Spleen (tissue), 11 donors: ENCODE results near the gene IMPA2. TPM values are rescaled to one million over a fixed set of nuclear protein-coding genes. Genes with fewer than 3 reads are reported as not detected.

Source experiments
- DNase-seq: peaks from one replicate; pipeline ENCODE4 v3.0.0-alpha.2; 2020
- H3K27ac ChIP-seq, 8 donors: fragments of 200-600 bp; sonication (generic) in 7 of 8; 1 replicate in 4 of 8; 2 replicates in 4 of 8; pipeline versions ENCODE4 v1.5.0 to v1.8.0; 2016 to 2021; ENCODE audit warnings: inconsistent platforms in 4 of 8, mild to moderate bottlenecking in 4 of 8, moderate library complexity in 1 of 8
- H3K27me3 ChIP-seq, 7 donors: fragments of 200-600 bp; sonication (generic) in 6 of 7; replicated peaks in 1 of 7; 1 replicate in 4 of 7; 2 replicates in 3 of 7; pipeline versions ENCODE4 v1.5.0 to v1.8.0; 2016 to 2021; ENCODE audit warnings: inconsistent platforms in 3 of 7, mild to moderate bottlenecking in 1 of 7
- H3K36me3 ChIP-seq, 6 donors: fragments of 200-600 bp; sonication (generic) in 5 of 6; 1 replicate in 4 of 6; 2 replicates in 2 of 6; pipeline versions ENCODE4 v1.5.0 to v1.8.0; 2016 to 2021; ENCODE audit warnings: inconsistent platforms in 2 of 6
- H3K4me1 ChIP-seq, 6 donors: fragments of 200-600 bp; sonication (generic) in 5 of 6; 1 replicate in 3 of 6; 2 replicates in 3 of 6; pipeline versions ENCODE4 v1.5.0 to v1.8.0; 2016 to 2021; ENCODE audit warnings: inconsistent platforms in 3 of 6
- H3K4me3 ChIP-seq, 8 donors: fragments of 200-600 bp; sonication (generic) in 7 of 8; 1 replicate in 4 of 8; 2 replicates in 4 of 8; pipeline versions ENCODE4 v1.5.0 to v1.8.0; 2016 to 2021; ENCODE audit warnings: inconsistent platforms in 4 of 8, mild to moderate bottlenecking in 4 of 8, moderate library complexity in 2 of 8
- H3K9me3 ChIP-seq, 8 donors: fragments of 200-600 bp; sonication (generic) in 7 of 8; 1 replicate in 4 of 8; 2 replicates in 4 of 8; pipeline versions ENCODE4 v1.5.0 to v1.8.0; 2016 to 2021; ENCODE audit warnings: inconsistent platforms in 4 of 8
- POLR2A ChIP-seq, 3 donors: fragments of 450-650 bp; IDR thresholded peaks; one replicate each; pipeline ENCODE4 v1.5.1; 2017; ENCODE audit warnings: antibody characterized with exemption in 3 of 3, mild to moderate bottlenecking in 1 of 3
- POLR2AphosphoS5 ChIP-seq, 3 donors: sonication (generic); formaldehyde crosslinking; IDR thresholded peaks; one replicate each; pipeline ENCODE4 v1.5.1; 2017; ENCODE audit warnings: antibody characterized with exemption in 3 of 3
- WGBS, 5 donors: extraction: QIAGEN DNeasy Blood & Tissue Kit in 3 of 5; methylation state at CpG; one replicate each; pipeline versions ENCODE4 v1.1.5 to v1.1.7; 2013 to 2018; 5-methylcytosine and 5-hydroxymethylcytosine counted together
- intact Hi-C: fragments of 100-400 bp; cut with DNase I; formaldehyde crosslinking; loops from one replicate; pipeline ENCODE4 v1.15.0; 2023; ENCODE audit warnings: low total_unique reads
- polyA plus RNA-seq, 3 donors: library from polyadenylated mRNA; stranded (reverse); fragments of 200-250 nt; gene quantifications; one replicate each; pipeline ENCODE4 v1.2.1, GENCODE V29; 2013
- total RNA-seq, 7 donors: library from RNA; depleted of rRNA in 3 of 7; stranded (reverse); fragments of >200 nt in 3 of 7; fragmentation: NEBNext Ultra II Directional in 4 of 7; extraction: Animal tissue kit (Norgen Biotek cat#: 25700) in 4 of 7; gene quantifications; one replicate each; pipeline versions ENCODE4 v1.1.0 to v1.2.1, GENCODE V29; 2016 to 2021
- TF ChIP-seq, protein P1 (sequence below), 11 experiments: fragments of 200-600 bp in 7 of 11; fragments of 450-650 bp in 4 of 11; sonication (generic) in 4 of 11; IDR thresholded peaks in 8 of 11; conservative IDR thresholded peaks in 3 of 11; 1 replicate in 7 of 11; 2 replicates in 4 of 11; pipeline versions ENCODE4 v1.4.0 to v1.8.0; 2016 to 2021; ENCODE audit warnings: antibody characterized with exemption in 11 of 11, inconsistent platforms in 4 of 11, mild to moderate bottlenecking in 1 of 11
- donor health status: healthy with polysubstance abuse.
- donor health status: DM: no; HTN: no; CAD: no; lungs with moderate emphysema.
- donor health status: DM: no; HTN: no; CAD: no.
- donor health status: Bipolar disorder and iron deficiency.
- donor health status: healthy.
- donor health status: DM: no; HTN: no; CAD: no.
- donor health status: DM: yes; HTN: yes; CAD: no.

Gene IMPA2
- total and polyA plus RNA-seq, 10 donors, result 11.1 to 60.7 (median 32.9) TPM

DNA sequence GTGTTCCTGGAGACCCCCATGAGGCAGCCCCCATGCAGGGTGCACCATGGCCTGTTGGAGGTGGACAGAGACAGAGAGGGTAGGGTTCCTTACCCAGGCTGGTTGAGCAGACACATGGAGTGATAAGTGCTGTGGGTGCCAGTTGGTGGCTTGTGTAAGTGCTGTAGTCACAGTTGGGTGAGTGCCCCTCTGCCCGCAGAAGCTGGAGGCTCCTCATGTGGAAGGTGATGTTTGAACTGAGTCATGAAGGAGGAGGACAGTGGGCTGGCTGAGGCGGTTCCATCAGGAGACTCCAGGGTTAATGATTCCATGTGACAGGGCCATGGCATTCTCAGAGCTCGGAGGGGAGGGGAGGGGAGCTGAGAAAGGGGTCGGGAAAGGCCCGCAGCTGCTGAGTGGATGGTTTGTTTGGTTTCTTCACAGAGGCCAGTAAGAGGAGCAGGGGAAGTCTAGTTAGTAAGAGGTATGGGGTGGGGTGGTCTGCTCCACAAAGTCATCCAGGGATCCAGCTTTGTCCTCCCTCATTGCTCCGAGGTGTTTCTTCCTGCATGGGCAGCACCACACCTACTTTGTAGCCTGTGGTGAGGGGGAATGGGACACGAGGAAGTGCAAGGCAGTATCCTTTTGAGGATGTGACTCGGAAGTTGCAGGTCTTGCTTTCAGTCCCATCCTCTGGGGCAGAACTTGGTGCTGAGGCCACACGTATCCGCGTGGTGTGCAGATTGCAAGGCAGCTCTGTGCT is 13.6 kb downstream of the IMPA2 start:
- 53 to 61% (median 58%) methylated on average over 11 of the region's 11 CpGs for WGBS, 5 donors
- peak; percentile 61 for DNase-seq
- intact Hi-C loops, result loop anchor here (2.0 kb wide), 1 partner anchor 56 kb away; no protein-coding TSS in a partner anchor
- Histone ChIP-seq H3K27me3 (no peaks in the 10 kb centered on the region), H3K4me3 (peak overlapping the region in 1 of 8 donors; percentile 42), H3K36me3 (peaks cover 0 to 18% (median 2%) of the 10 kb centered on the region in 6 donors), H3K27ac (peak overlapping the region in 3 of 8 donors; percentile 67 to 76 (median 72)), H3K9me3 (no peaks in the 10 kb centered on the region), H3K4me1 (peaks cover 7 to 31% (median 16%) of the 10 kb centered on the region in 6 donors)
- TF ChIP-seq, protein P1, sequence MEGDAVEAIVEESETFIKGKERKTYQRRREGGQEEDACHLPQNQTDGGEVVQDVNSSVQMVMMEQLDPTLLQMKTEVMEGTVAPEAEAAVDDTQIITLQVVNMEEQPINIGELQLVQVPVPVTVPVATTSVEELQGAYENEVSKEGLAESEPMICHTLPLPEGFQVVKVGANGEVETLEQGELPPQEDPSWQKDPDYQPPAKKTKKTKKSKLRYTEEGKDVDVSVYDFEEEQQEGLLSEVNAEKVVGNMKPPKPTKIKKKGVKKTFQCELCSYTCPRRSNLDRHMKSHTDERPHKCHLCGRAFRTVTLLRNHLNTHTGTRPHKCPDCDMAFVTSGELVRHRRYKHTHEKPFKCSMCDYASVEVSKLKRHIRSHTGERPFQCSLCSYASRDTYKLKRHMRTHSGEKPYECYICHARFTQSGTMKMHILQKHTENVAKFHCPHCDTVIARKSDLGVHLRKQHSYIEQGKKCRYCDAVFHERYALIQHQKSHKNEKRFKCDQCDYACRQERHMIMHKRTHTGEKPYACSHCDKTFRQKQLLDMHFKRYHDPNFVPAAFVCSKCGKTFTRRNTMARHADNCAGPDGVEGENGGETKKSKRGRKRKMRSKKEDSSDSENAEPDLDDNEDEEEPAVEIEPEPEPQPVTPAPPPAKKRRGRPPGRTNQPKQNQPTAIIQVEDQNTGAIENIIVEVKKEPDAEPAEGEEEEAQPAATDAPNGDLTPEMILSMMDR (IDR thresholded peaks at IDR 0.05 in 8 of 11, conservative IDR thresholded peaks at IDR 0.05 in 3 of 11), result no peak
- TF ChIP-seq POLR2A (IDR thresholded peaks at IDR 0.05), result no peak
- TF ChIP-seq POLR2AphosphoS5 (IDR thresholded peaks at IDR 0.05), result no peak

DNA sequence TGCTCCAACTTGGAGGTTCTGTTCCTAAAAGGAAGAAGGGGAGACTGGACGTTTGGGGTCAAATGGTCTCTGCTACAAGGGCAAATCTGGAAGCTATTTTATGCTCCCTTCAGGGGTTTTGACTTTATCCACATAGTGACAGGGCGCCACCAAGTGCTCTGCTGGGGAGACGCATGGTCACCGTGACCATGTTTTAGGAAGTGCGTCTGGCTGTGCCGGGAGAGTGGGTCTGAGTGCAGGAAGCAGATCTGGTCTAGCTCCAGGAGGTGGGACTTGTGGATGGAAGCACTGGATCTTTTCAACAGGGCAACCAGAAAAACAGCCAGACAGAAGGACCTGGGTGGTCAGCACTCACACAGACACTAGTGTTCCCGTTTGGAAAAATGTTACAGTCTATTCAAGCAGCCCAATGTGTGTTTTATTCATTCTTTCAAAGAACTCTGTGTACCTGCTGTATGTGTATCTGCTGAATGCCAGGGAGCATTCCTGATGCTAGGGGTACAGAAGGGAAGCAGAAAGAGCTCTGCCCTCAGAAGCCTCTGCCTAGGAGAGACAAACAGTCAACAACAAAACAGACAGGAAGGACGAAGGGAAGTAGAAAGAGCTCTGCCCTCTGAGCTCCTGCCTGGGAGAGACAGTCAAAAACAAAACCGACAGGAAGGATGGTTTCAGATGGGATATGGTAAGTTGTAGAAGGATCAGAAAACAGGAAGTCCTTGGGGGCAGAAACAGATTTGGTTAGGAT is 14.3 kb downstream of the IMPA2 start:
- peak overlapping the region in 1 of 8 donors; percentile 42 for H3K4me3 ChIP-seq
- no peaks in the 10 kb centered on the region for H3K27me3 ChIP-seq
- DNase-seq, result peak; percentile 91
- H3K36me3 ChIP-seq, result peaks cover 0 to 24% (median 2%) of the 10 kb centered on the region in 6 donors
- 2 to 8% (median 5%) methylated on average over 9 of the region's 9 CpGs for WGBS, 5 donors
- TF ChIP-seq, protein P1 (IDR thresholded peaks at IDR 0.05 in 8 of 11, conservative IDR thresholded peaks at IDR 0.05 in 3 of 11), result peak; percentile 48 to 89 (median 78)
- peak in 2 of 3 donors; percentile 33 to 44 for TF ChIP-seq POLR2AphosphoS5 (IDR thresholded peaks at IDR 0.05)
- no peak for TF ChIP-seq POLR2A (IDR thresholded peaks at IDR 0.05)
- no peaks in the 10 kb centered on the region for H3K9me3 ChIP-seq
- intact Hi-C loops, result loop anchor here (2.0 kb wide), 1 partner anchor 57 kb away; no protein-coding TSS in a partner anchor
- H3K27ac ChIP-seq, result peak overlapping the region in 7 of 8 donors; percentile 0 to 76 (median 39)
- peaks cover 7 to 31% (median 16%) of the 10 kb centered on the region in 6 donors for H3K4me1 ChIP-seq

DNA sequence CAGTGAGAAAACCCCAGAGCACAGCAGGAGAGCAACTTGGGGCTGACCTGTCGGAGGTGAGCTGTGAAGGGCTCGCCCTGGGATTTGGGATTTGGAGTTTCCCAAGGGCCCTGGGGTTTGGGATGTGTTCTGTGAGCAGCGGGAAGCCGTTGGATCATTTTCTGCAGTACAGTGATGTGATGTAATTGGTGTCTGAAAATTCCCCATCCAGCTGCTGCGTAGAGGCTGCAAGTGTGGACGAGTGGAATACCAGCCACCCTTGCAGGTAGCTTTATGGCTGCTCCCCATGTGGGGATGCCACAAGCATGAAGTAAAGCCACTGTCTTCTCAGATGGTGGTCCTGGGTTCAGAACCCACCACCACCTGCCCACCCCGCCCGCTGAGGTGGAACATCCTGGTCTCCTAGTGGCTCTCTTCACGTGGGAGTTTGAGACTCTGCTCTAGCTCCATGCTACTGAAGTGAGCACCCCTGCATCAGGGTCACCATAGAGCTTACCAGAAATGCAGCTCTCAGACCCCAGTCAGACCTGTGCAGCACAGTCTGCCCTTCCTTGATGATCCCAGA is 15.0 kb downstream of the IMPA2 start:
- Histone ChIP-seq H3K4me3 (no peak overlapping the region), H3K27ac (peak overlapping the region in 6 of 8 donors; percentile 0 to 76 (median 53)), H3K27me3 (no peaks in the 10 kb centered on the region), H3K36me3 (peaks cover 0 to 26% (median 2%) of the 10 kb centered on the region in 6 donors), H3K9me3 (no peaks in the 10 kb centered on the region), H3K4me1 (peaks cover 7 to 30% (median 16%) of the 10 kb centered on the region in 6 donors)
- 75 to 84% (median 76%) methylated on average over 7 to 9 of the region's 9 CpGs for WGBS, 5 donors
- TF ChIP-seq POLR2AphosphoS5 (IDR thresholded peaks at IDR 0.05) (no peak), POLR2A (IDR thresholded peaks at IDR 0.05) (no peak)
- TF ChIP-seq, protein P1 (IDR thresholded peaks at IDR 0.05 in 8 of 11, conservative IDR thresholded peaks at IDR 0.05 in 3 of 11), result no peak
- intact Hi-C loops, result no loop called here
- peak; percentile 57 for DNase-seq
